ENCODE data around the gene ACAP1.

Gene ACAP1, protein sequence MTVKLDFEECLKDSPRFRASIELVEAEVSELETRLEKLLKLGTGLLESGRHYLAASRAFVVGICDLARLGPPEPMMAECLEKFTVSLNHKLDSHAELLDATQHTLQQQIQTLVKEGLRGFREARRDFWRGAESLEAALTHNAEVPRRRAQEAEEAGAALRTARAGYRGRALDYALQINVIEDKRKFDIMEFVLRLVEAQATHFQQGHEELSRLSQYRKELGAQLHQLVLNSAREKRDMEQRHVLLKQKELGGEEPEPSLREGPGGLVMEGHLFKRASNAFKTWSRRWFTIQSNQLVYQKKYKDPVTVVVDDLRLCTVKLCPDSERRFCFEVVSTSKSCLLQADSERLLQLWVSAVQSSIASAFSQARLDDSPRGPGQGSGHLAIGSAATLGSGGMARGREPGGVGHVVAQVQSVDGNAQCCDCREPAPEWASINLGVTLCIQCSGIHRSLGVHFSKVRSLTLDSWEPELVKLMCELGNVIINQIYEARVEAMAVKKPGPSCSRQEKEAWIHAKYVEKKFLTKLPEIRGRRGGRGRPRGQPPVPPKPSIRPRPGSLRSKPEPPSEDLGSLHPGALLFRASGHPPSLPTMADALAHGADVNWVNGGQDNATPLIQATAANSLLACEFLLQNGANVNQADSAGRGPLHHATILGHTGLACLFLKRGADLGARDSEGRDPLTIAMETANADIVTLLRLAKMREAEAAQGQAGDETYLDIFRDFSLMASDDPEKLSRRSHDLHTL

DNA sequence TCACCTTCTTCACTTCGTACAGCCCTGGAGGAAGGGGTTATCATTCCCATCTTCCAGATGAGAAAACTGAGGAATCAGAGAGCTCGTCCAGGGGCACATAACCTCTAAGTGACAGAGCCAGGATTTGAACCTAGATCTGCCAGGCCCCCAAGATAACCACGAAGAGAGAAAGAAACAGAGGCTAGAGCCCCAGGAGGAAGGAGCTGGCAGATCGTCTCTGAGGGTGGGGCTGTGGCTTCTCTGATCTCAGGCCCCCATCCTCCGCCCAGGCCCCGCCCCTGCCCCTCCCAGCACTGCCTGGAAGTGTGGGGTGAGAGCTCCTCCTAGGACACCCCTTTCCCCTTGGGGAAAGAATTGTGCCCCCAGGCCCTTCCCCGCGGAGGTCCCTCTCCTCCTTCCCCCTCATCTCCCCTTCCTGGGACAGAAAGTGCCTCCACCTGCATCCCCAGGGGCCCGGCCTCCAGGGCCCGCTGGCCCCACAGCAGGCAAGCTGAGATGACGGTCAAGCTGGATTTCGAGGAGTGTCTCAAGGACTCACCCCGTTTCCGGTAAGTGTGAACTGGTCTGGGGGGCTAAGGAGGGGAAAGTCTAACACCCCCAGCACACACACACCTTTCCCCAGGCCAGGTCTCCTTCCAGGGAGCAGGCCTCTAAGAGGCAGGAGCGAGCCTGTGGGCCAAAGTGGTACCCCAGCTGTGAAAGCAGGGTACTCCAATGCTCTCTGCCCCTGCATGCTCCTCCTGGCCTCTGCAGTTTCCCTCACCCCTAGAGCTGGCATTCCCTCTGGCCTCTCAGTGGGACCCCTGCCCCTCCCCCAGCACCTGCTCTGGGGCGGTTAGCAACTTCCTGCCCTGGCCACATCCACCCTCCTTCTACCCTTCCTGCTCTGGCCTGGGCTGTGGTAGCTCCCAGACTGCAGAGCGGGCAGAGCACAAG lies at the start of gene ACAP1:
Gene ACAP1 (plus strand): TSS at position 290 of the 936 bp plus-strand sequence. CDS start 206 bp downstream, at position 496.
- DNase-seq (ENCODE audit: extremely low read depth, insufficient read length): peak; percentile 83
- Histone ChIP-seq H3K4me3 (replicated peaks; ENCODE audit: low read depth, low read length) (peak within 1 kb of the TSS; percentile 95), H3K36me3 (ENCODE audit: control insufficient read depth, insufficient read depth, low read length) (peaks cover 5% of the 10 kb centered on the region), H3K27me3 (replicated peaks; ENCODE audit: control insufficient read depth, insufficient read depth, low read length) (no peaks in the 10 kb centered on the region)
- TF ChIP-seq, protein P1, sequence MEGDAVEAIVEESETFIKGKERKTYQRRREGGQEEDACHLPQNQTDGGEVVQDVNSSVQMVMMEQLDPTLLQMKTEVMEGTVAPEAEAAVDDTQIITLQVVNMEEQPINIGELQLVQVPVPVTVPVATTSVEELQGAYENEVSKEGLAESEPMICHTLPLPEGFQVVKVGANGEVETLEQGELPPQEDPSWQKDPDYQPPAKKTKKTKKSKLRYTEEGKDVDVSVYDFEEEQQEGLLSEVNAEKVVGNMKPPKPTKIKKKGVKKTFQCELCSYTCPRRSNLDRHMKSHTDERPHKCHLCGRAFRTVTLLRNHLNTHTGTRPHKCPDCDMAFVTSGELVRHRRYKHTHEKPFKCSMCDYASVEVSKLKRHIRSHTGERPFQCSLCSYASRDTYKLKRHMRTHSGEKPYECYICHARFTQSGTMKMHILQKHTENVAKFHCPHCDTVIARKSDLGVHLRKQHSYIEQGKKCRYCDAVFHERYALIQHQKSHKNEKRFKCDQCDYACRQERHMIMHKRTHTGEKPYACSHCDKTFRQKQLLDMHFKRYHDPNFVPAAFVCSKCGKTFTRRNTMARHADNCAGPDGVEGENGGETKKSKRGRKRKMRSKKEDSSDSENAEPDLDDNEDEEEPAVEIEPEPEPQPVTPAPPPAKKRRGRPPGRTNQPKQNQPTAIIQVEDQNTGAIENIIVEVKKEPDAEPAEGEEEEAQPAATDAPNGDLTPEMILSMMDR (IDR thresholded peaks at IDR 0.05; ENCODE audit: insufficient read depth, low read length, poor library complexity, severe bottlenecking): no peak

DNA sequence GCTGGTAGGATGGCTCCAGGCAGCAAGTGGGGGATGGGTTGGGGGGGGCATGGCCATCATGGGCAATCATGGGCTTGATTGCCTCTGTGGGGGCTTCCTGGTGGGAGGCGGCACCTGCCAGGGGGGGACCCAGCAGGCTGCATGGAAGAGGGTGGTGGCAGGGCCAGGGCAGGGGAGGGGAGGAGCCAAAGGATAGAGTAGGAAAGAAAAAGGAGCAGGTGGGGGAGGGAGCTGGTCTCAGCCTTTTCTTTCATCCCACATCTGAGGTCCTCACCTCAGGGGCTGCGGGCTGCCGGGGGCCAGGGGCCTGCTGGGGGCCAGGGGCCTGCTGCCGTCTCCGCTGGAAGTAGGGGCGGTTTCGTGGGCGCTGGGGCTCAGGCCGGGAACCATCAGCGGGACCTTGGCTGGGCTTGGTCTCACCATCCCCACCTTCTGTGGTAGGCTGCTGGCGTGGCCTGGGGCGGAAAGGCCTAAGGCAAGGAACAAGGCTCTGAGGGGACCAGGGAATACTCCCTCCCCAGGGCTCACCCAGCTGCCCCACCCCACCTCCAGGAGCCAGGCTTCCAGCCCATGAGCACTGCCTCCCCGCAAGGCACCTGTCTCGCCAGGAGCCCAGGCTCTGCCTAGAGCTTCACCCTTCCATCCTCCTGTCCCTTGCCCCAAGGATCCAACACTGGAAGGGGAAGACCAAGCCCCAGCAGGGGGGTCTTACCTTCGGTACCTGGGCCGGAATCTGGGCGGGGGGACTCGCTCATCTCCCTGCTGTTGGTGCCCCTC lies 46.9 kb upstream of the ACAP1 start:
- peaks cover 2% of the 10 kb centered on the region; the same call in 1 of the 2 replicates for H3K27me3 ChIP-seq (replicated peaks; ENCODE audit: control insufficient read depth, insufficient read depth, low read length)
- no peak overlapping the region for H3K4me3 ChIP-seq (replicated peaks; ENCODE audit: low read depth, low read length)
- H3K36me3 ChIP-seq (ENCODE audit: control insufficient read depth, insufficient read depth, low read length): no peaks in the 10 kb centered on the region
- no peak for DNase-seq (ENCODE audit: extremely low read depth, insufficient read length)
- TF ChIP-seq, protein P1 (IDR thresholded peaks at IDR 0.05; ENCODE audit: insufficient read depth, low read length, poor library complexity, severe bottlenecking): no peak

DNA sequence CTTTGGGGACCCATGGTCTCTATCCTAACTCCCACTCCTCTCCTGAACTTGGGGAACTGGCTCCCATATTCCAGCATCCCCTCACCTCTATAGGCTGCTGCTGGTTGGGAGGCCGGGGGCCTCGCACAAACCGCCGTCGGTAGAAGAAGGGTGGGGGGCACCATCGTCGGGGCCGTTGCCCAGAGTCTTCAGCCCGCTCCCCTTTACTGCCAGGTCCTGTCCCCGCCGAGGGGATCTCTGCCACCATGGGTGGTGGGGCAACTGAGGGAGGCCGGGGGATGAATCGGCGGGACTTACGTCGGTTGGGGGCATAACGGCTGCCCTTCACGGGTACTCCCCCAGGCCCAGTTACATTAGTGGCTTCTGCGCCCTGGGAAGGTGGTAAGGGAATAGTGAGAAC lies 46.2 kb upstream of the ACAP1 start:
- H3K4me3 ChIP-seq (replicated peaks; ENCODE audit: low read depth, low read length): no peak overlapping the region
- peaks cover 2% of the 10 kb centered on the region; the same call in 1 of the 2 replicates for H3K27me3 ChIP-seq (replicated peaks; ENCODE audit: control insufficient read depth, insufficient read depth, low read length)
- TF ChIP-seq, protein P1 (IDR thresholded peaks at IDR 0.05; ENCODE audit: insufficient read depth, low read length, poor library complexity, severe bottlenecking): no peak
- DNase-seq (ENCODE audit: extremely low read depth, insufficient read length): no peak
- no peaks in the 10 kb centered on the region for H3K36me3 ChIP-seq (ENCODE audit: control insufficient read depth, insufficient read depth, low read length)

DNA sequence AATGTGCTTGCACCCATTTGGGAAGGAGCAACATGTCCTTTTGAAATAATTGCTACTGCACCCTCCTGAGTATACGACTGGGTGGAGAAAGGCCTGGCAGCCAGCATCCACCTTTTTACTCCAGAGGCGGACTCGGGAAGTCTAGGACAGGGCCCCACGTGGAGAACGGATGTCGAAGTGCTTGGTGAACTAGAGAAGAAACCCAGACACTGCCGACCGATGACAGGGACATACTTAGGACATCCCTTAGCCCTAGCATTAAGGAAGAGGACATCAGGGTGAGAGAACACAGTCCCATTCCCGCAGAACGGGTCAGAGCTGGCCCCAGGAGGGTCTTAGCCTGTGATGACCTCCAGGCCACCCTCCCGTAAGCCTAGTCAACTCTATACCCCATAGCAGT lies 45.6 kb upstream of the ACAP1 start:
- Histone ChIP-seq H3K4me3 (replicated peaks; ENCODE audit: low read depth, low read length) (no peak overlapping the region), H3K27me3 (replicated peaks; ENCODE audit: control insufficient read depth, insufficient read depth, low read length) (peaks cover 2% of the 10 kb centered on the region; the same call in 1 of the 2 replicates), H3K36me3 (ENCODE audit: control insufficient read depth, insufficient read depth, low read length) (no peaks in the 10 kb centered on the region)
- DNase-seq (ENCODE audit: extremely low read depth, insufficient read length): no peak
- TF ChIP-seq, protein P1 (IDR thresholded peaks at IDR 0.05; ENCODE audit: insufficient read depth, low read length, poor library complexity, severe bottlenecking): no peak

DNA sequence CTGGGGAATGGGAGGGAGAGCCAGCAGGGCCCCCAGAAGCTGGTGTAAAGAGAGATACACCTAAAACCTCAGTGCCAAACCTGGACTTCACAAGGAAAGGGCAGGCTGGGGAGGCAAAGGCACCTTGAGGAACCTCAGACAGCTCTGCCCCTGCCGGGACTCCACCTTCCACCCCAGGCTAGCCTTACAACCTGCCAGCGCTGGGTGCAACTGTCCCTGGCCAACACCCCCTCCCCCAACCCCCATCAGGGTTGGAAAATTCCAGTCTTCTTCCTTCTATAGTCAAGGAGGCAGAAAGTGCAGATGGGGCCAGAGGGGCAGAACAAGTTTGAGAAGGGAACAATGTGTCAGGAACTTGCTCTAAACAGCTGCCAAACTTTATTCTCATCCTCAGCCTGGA lies 44.1 kb upstream of the ACAP1 start:
- DNase-seq (ENCODE audit: extremely low read depth, insufficient read length): no peak
- H3K4me3 ChIP-seq (replicated peaks; ENCODE audit: low read depth, low read length): no peak overlapping the region
- no peaks in the 10 kb centered on the region for H3K36me3 ChIP-seq (ENCODE audit: control insufficient read depth, insufficient read depth, low read length)
- TF ChIP-seq, protein P1 (IDR thresholded peaks at IDR 0.05; ENCODE audit: insufficient read depth, low read length, poor library complexity, severe bottlenecking): no peak
- peaks cover 2% of the 10 kb centered on the region; the same call in 1 of the 2 replicates for H3K27me3 ChIP-seq (replicated peaks; ENCODE audit: control insufficient read depth, insufficient read depth, low read length)

Data from GM06990 (cell line).